ENCODE data around the gene PLEKHG4B.

The PLEKHG4B gene

GRCh38 chr5:178110-178509, 86.1 kb downstream of the PLEKHG4B start:
- no peak for DNase-seq (ENCODE audit: extremely low spot score)
- no peak for TF ChIP-seq CTCF (IDR thresholded peaks at IDR 0.05; ENCODE audit: control extremely low read depth, extremely low read depth, low read depth, missing control alignments)
- ChIA-PET CTCF (interaction anchor here (2.7 kb wide), 1 partner anchor 10 kb away, joined by 14 read pairs; no protein-coding TSS in a partner anchor), POLR2A (no interaction called here)

DNA sequence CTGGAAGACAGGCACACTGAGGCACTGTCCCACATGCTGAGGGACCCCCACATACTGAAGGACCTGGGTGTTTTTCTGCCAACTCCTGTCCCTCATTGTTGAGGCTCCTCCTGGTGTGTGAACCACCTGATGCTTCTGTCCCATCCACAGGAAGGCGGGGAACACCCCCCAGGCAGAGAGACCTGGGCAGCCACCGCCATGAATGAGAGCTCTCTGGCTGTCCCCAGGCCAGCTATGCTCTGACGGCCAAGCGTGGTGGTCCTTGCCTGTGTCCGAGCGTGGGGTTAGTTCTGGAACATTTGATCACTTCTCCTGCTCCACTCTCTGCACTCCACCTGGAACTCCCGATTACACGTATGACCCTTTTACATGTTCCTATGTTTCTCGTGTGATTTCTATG, 87.4 kb downstream of the PLEKHG4B start:
- TF ChIP-seq CTCF (IDR thresholded peaks at IDR 0.05; ENCODE audit: control extremely low read depth, extremely low read depth, low read depth, missing control alignments): no peak
- ChIA-PET POLR2A (no interaction called here), CTCF (interaction anchor here (2.7 kb wide), 1 partner anchor 9 kb away, joined by 14 read pairs; no protein-coding TSS in a partner anchor)
- DNase-seq (ENCODE audit: extremely low spot score): no peak

DNA sequence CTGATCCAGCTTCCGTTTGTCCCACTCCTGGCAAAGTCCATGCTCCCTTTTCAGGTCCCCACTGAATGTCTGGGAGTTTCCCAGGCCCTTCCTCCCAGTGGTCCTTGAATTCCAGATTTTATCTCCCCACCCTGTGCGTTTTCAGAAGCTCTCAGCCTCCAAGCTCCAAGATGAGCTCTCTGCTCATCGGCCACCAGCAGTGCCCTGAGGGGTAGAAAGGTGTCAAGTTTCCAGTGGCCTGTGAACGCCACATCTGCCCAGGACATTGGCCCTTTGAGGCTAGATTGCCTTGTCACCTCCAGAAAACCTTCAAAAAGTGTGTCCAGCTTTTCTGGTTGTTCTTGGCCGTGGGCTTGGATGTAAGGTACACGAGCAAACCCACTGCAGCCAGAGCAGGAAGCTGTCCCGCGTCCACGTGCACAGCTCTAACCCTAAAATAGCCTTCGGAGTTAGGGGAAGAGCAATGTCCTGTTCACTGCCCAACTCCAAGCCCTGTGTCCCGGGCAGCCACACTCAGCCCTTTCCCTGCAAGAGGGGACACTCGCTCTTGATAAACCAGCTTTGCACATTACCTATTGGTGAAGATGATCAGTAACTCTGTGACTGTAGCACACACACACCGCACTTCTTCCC, 88.4 kb downstream of the PLEKHG4B start:
- no peak for TF ChIP-seq CTCF (IDR thresholded peaks at IDR 0.05; ENCODE audit: control extremely low read depth, extremely low read depth, low read depth, missing control alignments)
- DNase-seq (ENCODE audit: extremely low spot score): no peak
- POLR2A ChIA-PET: no interaction called here
- CTCF ChIA-PET: interaction anchor here (2.7 kb wide), 1 partner anchor 8 kb away, joined by 14 read pairs; no protein-coding TSS in a partner anchor

DNA sequence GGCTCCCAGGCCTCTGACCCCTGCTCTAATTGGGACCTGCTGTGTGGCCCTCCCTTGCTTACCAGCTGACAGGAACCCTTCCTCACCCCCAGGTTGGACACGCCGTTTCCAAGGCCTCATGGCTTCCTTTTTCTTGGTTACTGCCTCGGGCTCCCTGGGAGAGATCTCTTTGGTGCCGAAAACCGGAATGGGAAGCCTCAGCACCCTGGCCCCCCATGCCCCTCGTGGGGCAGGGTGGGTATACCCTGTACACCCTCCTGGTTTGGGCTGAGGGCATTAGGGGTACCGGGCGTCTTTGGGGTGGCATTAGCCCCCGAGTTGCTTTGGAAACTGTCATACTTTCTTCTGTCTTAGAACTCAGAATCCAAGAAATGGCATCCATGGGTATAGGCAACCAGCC, 89.2 kb downstream of the PLEKHG4B start:
- no peak for TF ChIP-seq CTCF (IDR thresholded peaks at IDR 0.05; ENCODE audit: control extremely low read depth, extremely low read depth, low read depth, missing control alignments)
- POLR2A ChIA-PET: no interaction called here
- CTCF ChIA-PET: no interaction called here

GRCh38 chr5:181566-181965, 89.6 kb downstream of the PLEKHG4B start:
- ChIA-PET CTCF (no interaction called here), POLR2A (no interaction called here)
- no peak for TF ChIP-seq CTCF (IDR thresholded peaks at IDR 0.05; ENCODE audit: control extremely low read depth, extremely low read depth, low read depth, missing control alignments)
- DNase-seq (ENCODE audit: extremely low spot score): no peak

More for the DNA sequence above, 89.2 kb downstream of the PLEKHG4B start:
- DNase-seq (ENCODE audit: extremely low spot score): no peak

GRCh38 chr5:182126-182525, 90.2 kb downstream of the PLEKHG4B start:
- no peak for DNase-seq (ENCODE audit: extremely low spot score)
- CTCF ChIA-PET: no interaction called here
- POLR2A ChIA-PET: no interaction called here
- no peak for TF ChIP-seq CTCF (IDR thresholded peaks at IDR 0.05; ENCODE audit: control extremely low read depth, extremely low read depth, low read depth, missing control alignments)
